ENCODE data around the gene TPRKB. TPM values are rescaled to one million over a fixed set of nuclear protein-coding genes. Genes with fewer than 3 reads are reported as not detected.
"Not testable (repeated sequence)": the region's sequence is repeated elsewhere in the genome, so short reads cannot be mapped to it uniquely, and the experiment has no call there.

TPRKB gene
- total RNA-seq, 1 donor from 2014 or later: 33.6 TPM

GRCh38 chr2:73707636-73708035 is 29.5 kb downstream of the TPRKB start:
- no peak for DNase-seq (ENCODE audit: extremely low spot score, unreplicated experiment)
- Mint-ChIP-seq H3K27ac (no peak overlapping the region), H3K4me1 (ENCODE audit: unreplicated experiment) (no peaks in the 10 kb centered on the region), H3K9me3 (no peaks in the 10 kb centered on the region), H3K4me3 (no peak overlapping the region), H3K27me3 (peaks cover 37% of the 10 kb centered on the region), H3K36me3 (no peaks in the 10 kb centered on the region)
- TF ChIP-seq CTCF (conservative IDR thresholded peaks at IDR 0.05): no peak

GRCh38 chr2:73707058-73707457 is 30.1 kb downstream of the TPRKB start:
- H3K27me3 Mint-ChIP-seq: peaks cover 33% of the 10 kb centered on the region
- no peak overlapping the region for H3K27ac Mint-ChIP-seq

GRCh38 chr2:73705091-73705490 is 32.1 kb downstream of the TPRKB start:
- no peak for DNase-seq (ENCODE audit: extremely low spot score, unreplicated experiment)
- H3K4me3 Mint-ChIP-seq: no peak overlapping the region
- H3K36me3 Mint-ChIP-seq: no peaks in the 10 kb centered on the region
- peaks cover 3% of the 10 kb centered on the region for H3K4me1 Mint-ChIP-seq (ENCODE audit: unreplicated experiment)
- H3K9me3 Mint-ChIP-seq: no peaks in the 10 kb centered on the region
- H3K27me3 Mint-ChIP-seq: peaks cover 23% of the 10 kb centered on the region
- TF ChIP-seq CTCF (conservative IDR thresholded peaks at IDR 0.05): no peak
- H3K27ac Mint-ChIP-seq: no peak overlapping the region

More at GRCh38 chr2:73707058-73707457, 30.1 kb downstream of the TPRKB start:
- DNase-seq (ENCODE audit: extremely low spot score, unreplicated experiment): no peak
- H3K4me3 Mint-ChIP-seq: no peak overlapping the region
- TF ChIP-seq CTCF (conservative IDR thresholded peaks at IDR 0.05): no peak
- H3K4me1 Mint-ChIP-seq (ENCODE audit: unreplicated experiment): no peaks in the 10 kb centered on the region
- H3K36me3 Mint-ChIP-seq: no peaks in the 10 kb centered on the region
- H3K9me3 Mint-ChIP-seq: no peaks in the 10 kb centered on the region

GRCh38 chr2:73704285-73704684 is 32.9 kb downstream of the TPRKB start:
- Mint-ChIP-seq H3K27me3 (peaks cover 24% of the 10 kb centered on the region), H3K4me1 (ENCODE audit: unreplicated experiment) (peaks cover 5% of the 10 kb centered on the region), H3K4me3 (no peak overlapping the region), H3K9me3 (no peaks in the 10 kb centered on the region), H3K36me3 (no peaks in the 10 kb centered on the region), H3K27ac (no peak overlapping the region)
- DNase-seq (ENCODE audit: extremely low spot score, unreplicated experiment): no peak
- no peak for TF ChIP-seq CTCF (conservative IDR thresholded peaks at IDR 0.05)

- no peak overlapping the region for H3K4me3 Mint-ChIP-seq
- H3K9me3 Mint-ChIP-seq: no peaks in the 10 kb centered on the region
- H3K36me3 Mint-ChIP-seq: no peaks in the 10 kb centered on the region
- H3K4me1 Mint-ChIP-seq (ENCODE audit: unreplicated experiment): peaks cover 5% of the 10 kb centered on the region
- no peak for DNase-seq (ENCODE audit: extremely low spot score, unreplicated experiment)
- no peak for TF ChIP-seq CTCF (conservative IDR thresholded peaks at IDR 0.05)
- peaks cover 24% of the 10 kb centered on the region for H3K27me3 Mint-ChIP-seq
- no peak overlapping the region for H3K27ac Mint-ChIP-seq
Measured at GRCh38 chr2:73703675-73704074, 33.5 kb downstream of the TPRKB start.

GRCh38 chr2:73702852-73703493 is 34.2 kb downstream of the TPRKB start:
- not testable (repeated sequence) for H3K27ac Mint-ChIP-seq; DNase-seq (ENCODE audit: extremely low spot score, unreplicated experiment); H3K4me3 Mint-ChIP-seq; H3K9me3 Mint-ChIP-seq; H3K36me3 Mint-ChIP-seq; H3K4me1 Mint-ChIP-seq (ENCODE audit: unreplicated experiment)
- peaks cover 24% of the 10 kb centered on the region for H3K27me3 Mint-ChIP-seq

Measured in type B pancreatic cell (in vitro differentiated cells).